Glutamatergic neuron (in vitro differentiated cells): ENCODE results near the gene SLC24A2. TPM values are rescaled to one million over a fixed set of nuclear protein-coding genes. Genes with fewer than 3 reads are reported as not detected.

Experiments
- DNase-seq: peaks from one replicate; pipeline ENCODE4 v3.0.0; 2022
- H3K27ac Mint-ChIP-seq: one replicate; pipeline ENCODE4 v1.8.0; 2020; ENCODE audit warnings: mild to moderate bottlenecking, mixed read lengths, inconsistent platforms; ENCODE audit not compliant: unreplicated experiment
- H3K27me3 Mint-ChIP-seq: one replicate; pipeline ENCODE4 v1.8.0; 2020; ENCODE audit warnings: mild to moderate bottlenecking, moderate library complexity, mixed read lengths, inconsistent platforms; ENCODE audit not compliant: unreplicated experiment
- H3K36me3 Mint-ChIP-seq: one replicate; pipeline ENCODE4 v1.8.0; 2020; ENCODE audit warnings: mild to moderate bottlenecking, mixed read lengths, inconsistent platforms; ENCODE audit not compliant: unreplicated experiment
- H3K4me1 Mint-ChIP-seq: one replicate; pipeline ENCODE4 v1.8.0; 2020; ENCODE audit warnings: mild to moderate bottlenecking, low read depth, mixed read lengths, inconsistent platforms; ENCODE audit not compliant: unreplicated experiment
- H3K4me3 Mint-ChIP-seq: one replicate; pipeline ENCODE4 v1.8.0; 2020; ENCODE audit warnings: mild to moderate bottlenecking, mixed read lengths, inconsistent platforms; ENCODE audit not compliant: unreplicated experiment
- H3K9me3 Mint-ChIP-seq: one replicate; pipeline ENCODE4 v1.8.0; 2020; ENCODE audit warnings: mild to moderate bottlenecking, moderate library complexity, mixed read lengths, inconsistent platforms; ENCODE audit not compliant: unreplicated experiment
- total RNA-seq: library from RNA; stranded (reverse); fragmentation: NEBNext Ultra II Directional; extraction: Animal tissue kit (Norgen Biotek cat#: 25700); gene quantifications from one replicate; pipeline ENCODE4 v1.2.1, GENCODE V29; 2021; ENCODE audit not compliant: unreplicated experiment
- TF ChIP-seq, protein P1 (sequence below): fragments of 200-600 bp; sonication (generic); IDR thresholded peaks from one replicate; pipeline ENCODE4 v1.5.0; 2021; ENCODE audit not compliant: partially characterized antibody, unreplicated experiment

SLC24A2 gene
- total RNA-seq, 1 donor from 2014 or later = 5.1 TPM

GRCh38 chr9:19799784-19800183, 10.9 kb upstream of the SLC24A2 start:
- no peak for DNase-seq
- Mint-ChIP-seq H3K36me3 (no peaks in the 10 kb centered on the region), H3K9me3 (no peaks in the 10 kb centered on the region), H3K4me3 (no peak overlapping the region), H3K27ac (no peak overlapping the region), H3K4me1 (peaks cover 3% of the 10 kb centered on the region), H3K27me3 (no peaks in the 10 kb centered on the region)
- TF ChIP-seq, protein P1, sequence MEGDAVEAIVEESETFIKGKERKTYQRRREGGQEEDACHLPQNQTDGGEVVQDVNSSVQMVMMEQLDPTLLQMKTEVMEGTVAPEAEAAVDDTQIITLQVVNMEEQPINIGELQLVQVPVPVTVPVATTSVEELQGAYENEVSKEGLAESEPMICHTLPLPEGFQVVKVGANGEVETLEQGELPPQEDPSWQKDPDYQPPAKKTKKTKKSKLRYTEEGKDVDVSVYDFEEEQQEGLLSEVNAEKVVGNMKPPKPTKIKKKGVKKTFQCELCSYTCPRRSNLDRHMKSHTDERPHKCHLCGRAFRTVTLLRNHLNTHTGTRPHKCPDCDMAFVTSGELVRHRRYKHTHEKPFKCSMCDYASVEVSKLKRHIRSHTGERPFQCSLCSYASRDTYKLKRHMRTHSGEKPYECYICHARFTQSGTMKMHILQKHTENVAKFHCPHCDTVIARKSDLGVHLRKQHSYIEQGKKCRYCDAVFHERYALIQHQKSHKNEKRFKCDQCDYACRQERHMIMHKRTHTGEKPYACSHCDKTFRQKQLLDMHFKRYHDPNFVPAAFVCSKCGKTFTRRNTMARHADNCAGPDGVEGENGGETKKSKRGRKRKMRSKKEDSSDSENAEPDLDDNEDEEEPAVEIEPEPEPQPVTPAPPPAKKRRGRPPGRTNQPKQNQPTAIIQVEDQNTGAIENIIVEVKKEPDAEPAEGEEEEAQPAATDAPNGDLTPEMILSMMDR = no peak

- H3K27me3 Mint-ChIP-seq = peaks cover 4% of the 10 kb centered on the region
- H3K4me1 Mint-ChIP-seq = peaks cover 3% of the 10 kb centered on the region
- H3K36me3 Mint-ChIP-seq = no peaks in the 10 kb centered on the region
- no peak overlapping the region for H3K27ac Mint-ChIP-seq
- peak overlapping the region; percentile 85 for H3K4me3 Mint-ChIP-seq
- peak; percentile 80 for DNase-seq
- peaks cover 5% of the 10 kb centered on the region for H3K9me3 Mint-ChIP-seq
- TF ChIP-seq, protein P1 = no peak
Observed at GRCh38 chr9:19788152-19788551, 685 bp downstream of the SLC24A2 start.

DNA sequence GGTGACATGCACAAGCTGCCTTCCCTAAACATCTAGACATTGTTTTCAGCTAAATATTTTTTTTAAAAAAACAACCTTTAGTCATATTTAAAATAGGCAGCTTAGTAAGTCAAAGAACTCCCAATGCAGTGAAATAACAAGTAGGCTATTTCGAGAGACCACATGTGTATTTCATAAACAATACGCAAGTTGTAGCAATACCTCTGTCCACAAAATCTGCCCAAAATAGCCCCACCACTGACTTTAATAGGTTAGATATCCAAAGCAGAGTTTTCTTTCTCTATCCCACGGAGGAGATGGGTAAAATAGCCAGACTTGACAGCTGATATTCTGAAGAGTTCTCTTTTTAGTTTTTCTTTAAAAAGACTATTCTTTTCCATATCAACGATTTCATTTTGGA, 1.2 kb downstream of the SLC24A2 start:
- peaks cover 4% of the 10 kb centered on the region for H3K27me3 Mint-ChIP-seq
- peaks cover 3% of the 10 kb centered on the region for H3K4me1 Mint-ChIP-seq
- H3K27ac Mint-ChIP-seq = no peak overlapping the region
- TF ChIP-seq, protein P1 = no peak
- peaks cover 5% of the 10 kb centered on the region for H3K9me3 Mint-ChIP-seq
- no peak for DNase-seq
- no peaks in the 10 kb centered on the region for H3K36me3 Mint-ChIP-seq
- peak overlapping the region; percentile 85 for H3K4me3 Mint-ChIP-seq

- TF ChIP-seq, protein P1 = no peak
- H3K36me3 Mint-ChIP-seq = no peaks in the 10 kb centered on the region
- H3K27ac Mint-ChIP-seq = no peak overlapping the region
- no peak for DNase-seq
- peaks cover 4% of the 10 kb centered on the region for H3K9me3 Mint-ChIP-seq
- H3K27me3 Mint-ChIP-seq = peaks cover 4% of the 10 kb centered on the region
- H3K4me1 Mint-ChIP-seq = peaks cover 3% of the 10 kb centered on the region
- H3K4me3 Mint-ChIP-seq = no peak overlapping the region
Observed at GRCh38 chr9:19785230-19785629, 3.6 kb downstream of the SLC24A2 start.

DNA sequence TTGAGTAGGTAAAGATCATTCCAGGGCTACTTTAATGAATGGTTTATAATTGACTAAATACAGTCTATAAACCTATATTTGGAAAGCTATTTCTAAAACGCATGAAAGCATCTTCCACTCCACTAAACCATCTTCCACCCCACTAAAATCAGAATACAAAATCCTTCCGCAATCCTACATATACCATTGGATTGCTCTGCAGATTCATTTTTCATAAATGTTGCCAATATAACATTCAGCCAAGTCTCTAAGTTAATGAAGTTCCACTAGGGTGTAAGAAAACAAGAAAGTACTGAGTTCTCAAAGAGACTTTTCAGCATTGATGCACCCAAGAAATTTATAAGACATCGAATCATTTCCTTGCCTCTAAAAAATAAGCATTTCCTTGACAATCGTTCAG, 4.7 kb downstream of the SLC24A2 start:
- H3K4me1 Mint-ChIP-seq = peaks cover 3% of the 10 kb centered on the region
- TF ChIP-seq, protein P1 = no peak
- DNase-seq = no peak
- no peak overlapping the region for H3K4me3 Mint-ChIP-seq
- peaks cover under 1% of the 10 kb centered on the region for H3K27me3 Mint-ChIP-seq
- H3K27ac Mint-ChIP-seq = no peak overlapping the region
- peaks cover 4% of the 10 kb centered on the region for H3K9me3 Mint-ChIP-seq
- no peaks in the 10 kb centered on the region for H3K36me3 Mint-ChIP-seq
